Measurements from ENCODE around the gene PSMD6.

Gene PSMD6

DNA sequence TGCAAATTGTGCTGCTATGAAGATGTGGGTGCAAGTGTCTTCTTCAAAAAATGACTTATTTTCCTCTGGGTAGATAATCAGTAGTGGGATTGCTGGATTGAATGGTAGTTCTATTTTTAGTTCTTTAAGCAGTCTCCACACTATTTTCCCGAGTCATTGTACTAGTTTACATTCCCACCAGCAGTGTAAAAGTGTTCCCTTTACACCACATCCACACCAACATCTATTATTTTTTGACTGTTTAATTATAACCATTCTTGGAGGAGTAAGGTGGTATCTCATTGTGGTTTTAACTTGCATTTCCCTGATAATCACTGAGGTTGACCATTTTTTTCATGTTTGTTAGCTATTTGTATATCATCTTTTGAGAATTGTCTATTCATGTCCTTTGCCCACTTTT is 19.7 kb upstream of the PSMD6 start:
- no peak for DNase-seq

DNA sequence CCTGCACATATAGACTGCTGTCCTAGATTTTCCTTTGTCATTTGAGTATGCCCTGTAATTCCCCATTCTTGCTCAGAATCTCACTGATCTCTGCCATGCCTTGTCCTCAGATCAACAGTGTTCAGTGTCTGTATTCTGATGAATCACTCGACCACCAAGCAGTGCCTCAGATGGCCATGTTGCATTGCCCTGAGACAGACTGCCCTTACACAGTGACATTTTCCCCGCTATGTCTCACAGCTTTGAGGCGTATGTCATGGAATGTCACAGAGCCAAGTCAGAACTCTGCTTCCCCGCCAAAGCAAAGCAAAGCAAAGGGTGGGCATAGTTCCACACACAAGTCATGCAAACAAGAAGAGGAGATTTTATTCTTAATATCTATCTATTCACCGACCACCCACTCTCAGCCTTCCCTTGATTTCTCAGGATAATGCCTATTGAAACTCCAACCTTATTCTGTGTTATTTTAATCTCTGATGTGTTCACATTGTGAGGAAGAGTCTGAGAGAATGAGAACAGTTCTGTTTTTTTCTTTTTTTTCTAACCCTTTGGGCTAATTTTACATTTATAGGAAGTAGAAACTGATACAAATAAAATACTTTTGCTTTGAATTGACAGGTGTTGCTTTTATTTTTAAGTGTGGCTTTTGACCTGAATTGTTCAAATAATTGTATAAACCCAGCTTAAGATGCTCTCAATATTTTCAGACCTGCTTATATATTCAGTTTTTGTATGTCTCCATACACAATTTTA is 16.9 kb upstream of the PSMD6 start:
- no peak for DNase-seq

GRCh38 chr3:64039332-64039731 is 16.0 kb upstream of the PSMD6 start:
- no peak for DNase-seq

- DNase-seq: no peak
Measured at GRCh38 chr3:64038253-64038767, 15.0 kb upstream of the PSMD6 start.

DNA sequence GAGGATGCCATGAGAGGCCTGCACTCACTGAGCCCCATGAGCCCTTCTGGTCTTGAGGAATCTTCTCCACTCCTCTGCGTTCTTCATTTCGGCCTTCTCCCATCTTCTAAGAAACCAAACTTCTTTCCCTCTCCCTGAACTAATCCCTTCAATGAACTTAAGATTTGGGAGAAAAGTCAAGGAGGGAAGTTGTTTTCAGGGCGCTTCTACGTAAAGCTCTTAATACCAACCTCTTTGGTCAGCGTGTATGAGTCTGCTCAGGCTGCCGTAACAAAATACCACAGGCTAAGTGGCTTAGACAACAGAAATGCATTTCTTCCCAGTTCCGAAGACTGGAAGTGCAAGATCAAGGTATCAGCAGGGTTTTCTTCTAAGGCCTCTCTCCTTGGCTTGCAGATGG is 13.8 kb upstream of the PSMD6 start:
- DNase-seq: no peak

GRCh38 chr3:64033069-64033468 is 9.8 kb upstream of the PSMD6 start:
- DNase-seq: no peak

DNA sequence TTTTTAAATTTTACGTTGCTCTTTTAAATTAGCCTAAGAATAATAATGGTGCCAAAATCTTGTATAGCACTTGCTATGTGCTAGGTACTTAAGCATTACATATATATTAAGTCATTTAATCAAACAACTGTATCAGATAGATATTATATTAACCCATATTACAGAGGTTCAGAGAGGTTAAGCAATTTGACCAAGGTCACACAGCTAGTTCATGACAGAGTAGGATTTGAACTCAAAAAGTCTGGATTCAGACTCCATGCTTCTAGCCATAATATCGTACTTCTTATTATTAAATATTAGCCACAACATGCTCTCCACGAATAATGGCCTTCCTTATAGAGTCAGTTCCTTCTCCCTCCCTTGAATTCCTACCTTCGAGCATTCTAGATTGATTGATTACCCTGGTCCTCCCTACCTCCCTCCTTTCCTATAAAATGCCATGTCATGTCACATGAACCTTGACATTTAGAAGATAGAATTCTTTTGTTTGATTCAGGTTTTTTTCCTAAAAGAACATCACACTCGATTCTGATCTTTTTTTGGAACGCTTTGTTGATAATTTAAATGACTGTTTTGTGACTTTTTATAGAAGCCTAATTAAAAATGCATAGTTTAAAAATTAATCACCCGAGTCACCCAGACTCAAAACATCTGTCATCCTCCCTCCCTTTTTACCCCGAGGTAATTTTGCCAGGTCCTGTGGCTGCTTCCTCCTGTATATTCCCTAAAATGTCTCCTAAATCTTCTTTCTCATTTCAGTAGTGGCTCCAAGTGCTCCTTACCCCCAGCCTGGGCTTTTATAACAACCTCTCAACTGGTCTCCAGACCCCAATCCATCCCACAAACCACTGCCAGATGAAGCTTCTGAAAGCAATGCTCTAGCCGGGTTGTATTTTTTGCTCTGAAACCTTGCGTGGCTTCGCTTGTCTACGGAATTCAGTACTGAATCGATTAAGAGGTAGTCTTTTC is 8.5 kb upstream of the PSMD6 start:
- DNase-seq: no peak

- peak; percentile 83 for DNase-seq
Measured at GRCh38 chr3:64030741-64031140, 7.4 kb upstream of the PSMD6 start.

DNA sequence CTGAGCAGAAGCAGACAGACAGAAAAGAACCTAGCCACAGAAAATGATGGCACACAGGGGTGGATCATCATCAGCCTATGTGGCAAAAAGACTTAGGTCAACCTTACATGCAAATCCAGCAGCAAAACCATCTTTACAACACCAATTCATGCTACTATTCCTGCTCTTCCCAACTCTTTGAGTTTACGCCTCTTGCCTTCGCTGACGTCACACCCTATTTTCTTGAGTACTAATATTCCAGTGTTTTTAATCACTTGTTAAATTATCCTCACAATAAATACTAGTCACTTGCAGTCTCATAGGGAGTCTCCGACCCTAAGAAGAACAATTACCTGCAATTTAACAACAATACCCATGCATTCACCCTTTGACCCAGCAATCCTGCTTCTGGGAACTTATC is 6.0 kb upstream of the PSMD6 start:
- no peak for DNase-seq

- no peak for DNase-seq
Measured at GRCh38 chr3:64028754-64029153, 5.5 kb upstream of the PSMD6 start.

- no peak for DNase-seq
Measured at GRCh38 chr3:64027658-64028057, 4.4 kb upstream of the PSMD6 start.

- no peak for DNase-seq
Measured at GRCh38 chr3:64026346-64026745, 3.1 kb upstream of the PSMD6 start.

DNA sequence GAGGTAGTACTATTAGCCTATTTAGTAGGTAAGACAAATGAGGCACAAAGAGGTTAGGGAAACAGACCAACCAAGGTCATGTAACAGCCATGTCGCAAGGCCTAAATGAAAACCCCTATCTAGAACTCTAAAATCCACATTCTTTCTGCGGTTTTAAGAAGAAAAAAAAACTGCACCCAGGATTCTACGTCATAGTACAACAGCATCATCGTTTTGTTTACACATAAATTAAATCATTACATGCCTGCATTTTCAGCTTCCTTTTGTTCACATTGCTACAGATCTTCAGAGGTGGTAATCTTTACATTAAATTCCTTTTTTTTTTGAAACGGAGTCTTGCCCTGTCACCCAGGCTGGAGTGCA is 548 bp upstream of the PSMD6 start:
- no peak for DNase-seq

DNA sequence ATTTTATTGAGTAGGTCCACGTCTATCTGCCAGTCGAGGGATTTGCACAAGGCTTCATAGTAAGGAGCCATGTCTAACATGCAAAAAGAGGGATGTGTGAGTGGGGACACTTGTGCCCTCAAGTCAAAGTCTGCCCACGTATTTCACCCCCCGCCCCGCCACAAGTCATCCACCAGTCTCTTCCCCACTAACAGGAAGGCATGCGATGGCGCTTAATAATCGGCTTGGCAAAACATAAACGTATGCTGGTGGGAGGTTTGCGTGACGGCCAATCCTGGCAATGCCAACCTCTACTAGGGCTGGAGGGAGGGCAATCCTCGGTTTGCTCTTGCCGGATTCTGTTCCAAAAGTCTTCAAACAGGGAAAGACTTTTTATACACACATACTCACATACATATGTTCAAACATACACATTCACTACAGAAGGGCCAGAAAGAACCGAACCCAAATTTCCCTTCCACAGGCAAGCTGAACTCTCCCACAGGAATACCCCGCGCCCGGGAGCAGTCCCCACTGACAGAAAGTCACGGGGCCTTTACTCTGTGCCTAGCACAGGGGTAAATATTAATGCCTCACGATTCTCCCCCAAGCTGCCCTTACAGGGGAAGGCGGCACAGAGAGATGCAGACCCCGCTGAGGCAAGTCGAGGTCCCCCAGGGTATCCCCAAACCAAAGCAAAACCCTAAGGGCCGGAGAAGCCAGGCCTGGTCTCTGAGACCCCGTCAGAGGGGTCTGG is 675 bp downstream of the PSMD6 start:
- peak; percentile 13 for DNase-seq

DNA sequence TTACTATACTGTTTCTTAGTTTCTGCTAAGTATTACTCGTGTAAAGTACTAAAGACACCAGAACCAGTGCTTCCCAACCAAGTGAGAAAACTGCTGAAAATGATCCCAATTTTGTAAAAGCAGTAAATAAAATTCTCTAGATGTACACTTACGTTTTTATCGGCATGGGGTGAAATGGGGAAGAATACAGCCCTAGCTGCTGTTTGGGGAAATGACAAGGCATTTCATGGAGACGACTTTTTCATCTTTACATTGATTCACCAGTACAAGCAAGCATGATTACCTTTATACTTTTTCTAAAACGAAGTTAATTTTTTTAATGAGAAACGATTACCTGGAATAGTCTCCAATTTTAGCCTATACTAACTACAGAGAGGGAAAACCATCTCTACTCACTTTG is 1.4 kb downstream of the PSMD6 start:
- peak; percentile 4 for DNase-seq

DNA sequence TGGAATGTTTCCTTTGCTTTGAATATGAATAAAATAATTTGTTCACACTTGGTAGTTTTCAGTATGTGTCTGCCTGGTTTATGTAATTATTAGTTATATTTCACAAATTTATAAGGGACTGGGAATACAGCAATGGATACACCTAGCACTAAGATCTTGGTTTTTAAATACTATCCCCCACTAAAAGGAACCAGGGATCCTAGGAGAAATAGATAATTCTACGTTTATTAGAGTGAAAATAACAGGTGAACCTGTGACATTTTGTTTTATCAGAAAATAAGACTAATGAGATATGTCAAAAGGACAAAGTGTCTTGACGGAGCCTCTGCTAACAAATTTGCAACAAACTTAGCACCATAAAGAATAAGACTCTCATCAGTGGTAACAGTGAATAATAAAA is 3.4 kb downstream of the PSMD6 start:
- DNase-seq: no peak

DNA sequence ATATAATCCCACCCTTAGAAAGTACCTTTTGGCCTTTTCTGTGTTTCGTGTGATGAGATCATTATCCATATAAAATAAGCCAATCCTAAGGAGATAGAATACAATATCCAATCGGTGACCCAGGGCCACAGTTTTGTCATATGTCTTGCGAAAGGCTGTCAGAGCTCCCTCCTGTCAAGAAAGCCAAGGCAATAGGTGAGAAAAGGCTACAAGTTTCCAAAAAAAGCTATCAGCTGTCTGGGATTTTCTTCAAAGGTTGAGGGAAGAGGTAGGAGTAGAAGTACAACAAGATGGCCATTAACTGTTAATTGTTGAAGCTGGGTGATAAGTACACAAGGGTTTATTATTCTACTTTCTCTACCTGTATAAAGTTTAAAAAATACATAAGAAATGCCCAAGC is 4.0 kb downstream of the PSMD6 start:
- DNase-seq: no peak

GRCh38 chr3:64016941-64017620 is 6.2 kb downstream of the PSMD6 start:
- no peak for DNase-seq

DNA sequence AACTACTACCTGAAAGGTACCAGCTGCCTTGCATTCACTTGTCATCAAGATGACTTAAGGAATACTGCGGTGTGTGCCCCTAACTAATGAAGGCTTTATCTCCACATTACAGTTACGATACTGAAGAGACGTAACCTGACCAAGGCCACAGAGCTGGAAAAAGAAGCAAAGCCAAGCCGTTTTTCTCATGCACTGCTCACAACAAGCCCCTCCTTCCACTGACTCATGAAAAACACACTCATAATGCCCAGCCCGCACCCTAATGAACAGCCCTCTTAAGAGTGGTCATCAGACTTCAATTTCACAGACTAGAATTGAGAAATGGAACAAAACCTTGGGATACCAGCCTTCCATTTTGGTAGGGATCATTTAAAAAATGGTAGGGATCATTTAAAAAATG is 11.6 kb downstream of the PSMD6 start:
- no peak for DNase-seq

GRCh38 chr3:64010199-64010598 is 13.1 kb downstream of the PSMD6 start:
- no peak for DNase-seq

DNA sequence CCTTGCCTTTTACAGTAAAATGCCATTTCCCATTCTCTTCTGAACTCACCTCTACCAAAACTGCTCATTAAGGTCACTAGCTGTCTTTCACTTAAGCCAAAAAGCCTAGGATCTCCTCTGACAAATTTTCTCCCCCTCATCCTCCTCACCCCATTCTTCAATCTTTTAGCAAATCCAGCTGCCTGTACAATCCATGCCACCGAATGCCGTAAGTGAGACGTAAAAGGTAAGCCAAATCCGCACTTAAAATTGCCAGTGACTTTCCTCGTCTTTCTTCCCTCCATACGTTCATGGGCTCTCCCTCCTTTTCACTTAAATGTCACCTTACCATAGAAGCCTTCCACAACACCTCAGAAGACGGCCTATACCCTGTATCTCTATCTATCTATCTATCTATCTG is 13.8 kb downstream of the PSMD6 start:
- no peak for DNase-seq

DNA sequence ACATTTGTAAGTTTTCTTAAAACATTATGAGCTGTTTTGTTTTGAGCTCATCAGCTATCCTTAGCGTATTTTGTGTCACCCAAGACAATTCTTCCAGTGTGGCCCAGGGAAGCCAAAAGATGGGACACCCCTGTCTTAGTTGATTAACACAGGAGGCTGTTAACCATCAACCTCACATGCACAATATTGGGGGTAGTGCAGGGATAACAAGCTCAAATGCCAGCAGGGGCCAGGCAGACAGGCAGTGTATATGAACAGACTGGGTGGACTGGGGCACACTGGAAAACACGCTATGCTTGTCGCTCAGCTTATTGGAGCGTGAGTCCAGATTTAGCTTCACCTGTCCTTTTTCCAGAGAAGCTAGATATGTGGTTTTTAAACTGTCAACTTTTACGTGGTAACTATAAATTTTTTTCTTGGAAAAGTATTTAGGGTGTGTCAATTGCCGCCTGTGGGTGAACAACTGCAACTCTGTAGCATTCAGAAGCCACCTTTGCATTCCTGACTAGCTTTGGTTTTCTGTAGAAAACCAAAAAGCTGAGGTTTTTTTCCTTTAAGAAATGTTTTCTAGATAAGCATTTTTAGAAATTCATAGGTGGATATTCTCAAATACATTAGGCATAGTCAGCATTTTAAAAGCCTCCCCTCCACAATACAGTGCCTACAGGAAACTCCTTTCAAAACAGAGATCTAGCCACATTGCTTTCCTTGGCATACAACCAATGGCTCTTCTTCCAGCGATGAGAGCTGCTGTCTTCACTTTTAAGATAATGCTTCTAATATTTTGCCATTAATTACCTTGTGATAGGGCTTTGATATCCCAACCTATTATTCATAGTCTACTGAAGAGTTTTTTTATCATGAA is 14.6 kb downstream of the PSMD6 start:
- DNase-seq: no peak

All from activated CD4-positive, alpha-beta T cell treated with anti-CD3 and anti-CD28 coated beads, Interleukin-2, Interleukin-6, amounts not matched to agents 100 ng/mL and 50 ng/mL, durations not matched to agents 16 hours and 8 hours (primary cell).